ENCODE results near the gene JAZF1.
"Not testable (repeated sequence)": the region's sequence is repeated elsewhere in the genome, so short reads cannot be mapped to it uniquely, and the experiment has no call there.

JAZF1 gene

DNA sequence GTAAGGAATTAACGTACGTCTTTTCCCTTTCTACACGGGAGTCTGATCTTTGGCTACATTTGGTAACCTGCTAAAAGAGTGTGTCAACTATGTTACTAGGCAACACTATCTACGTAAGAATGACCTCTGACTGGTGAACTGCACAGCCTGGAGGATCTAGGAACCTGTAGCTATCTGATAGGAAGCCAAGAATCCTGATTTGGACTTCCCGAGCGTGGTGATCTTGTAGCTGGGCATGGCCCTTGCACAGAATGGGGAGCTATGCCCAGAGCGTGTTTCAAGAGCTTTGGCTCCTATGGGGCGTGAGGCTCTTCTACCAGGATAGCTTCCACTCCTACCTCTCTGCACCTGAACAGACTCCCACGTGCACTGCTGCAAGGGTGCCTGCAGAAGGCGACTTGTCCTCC lies 283.2 kb downstream of the JAZF1 start:
- DNase-seq = no peak

DNA sequence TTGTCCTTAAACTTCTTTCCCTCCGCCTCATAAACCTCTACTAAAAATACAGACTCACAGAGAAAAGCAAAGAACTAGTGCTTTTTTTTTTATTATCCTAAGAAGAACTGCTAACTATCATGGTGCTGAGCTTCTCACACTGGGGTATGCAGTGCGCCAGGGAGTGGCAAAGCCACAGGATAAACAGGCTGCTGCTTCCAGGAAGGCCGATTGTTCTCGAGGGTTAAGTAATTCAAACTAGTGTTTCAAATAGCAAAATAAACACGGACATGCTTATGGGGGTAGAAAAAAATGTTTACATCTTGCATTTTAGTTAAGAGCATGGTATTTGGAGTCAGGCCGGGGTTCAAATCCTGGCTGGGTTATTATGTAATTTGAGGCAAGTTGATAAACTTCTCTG lies 283.6 kb downstream of the JAZF1 start:
- no peak for DNase-seq

DNA sequence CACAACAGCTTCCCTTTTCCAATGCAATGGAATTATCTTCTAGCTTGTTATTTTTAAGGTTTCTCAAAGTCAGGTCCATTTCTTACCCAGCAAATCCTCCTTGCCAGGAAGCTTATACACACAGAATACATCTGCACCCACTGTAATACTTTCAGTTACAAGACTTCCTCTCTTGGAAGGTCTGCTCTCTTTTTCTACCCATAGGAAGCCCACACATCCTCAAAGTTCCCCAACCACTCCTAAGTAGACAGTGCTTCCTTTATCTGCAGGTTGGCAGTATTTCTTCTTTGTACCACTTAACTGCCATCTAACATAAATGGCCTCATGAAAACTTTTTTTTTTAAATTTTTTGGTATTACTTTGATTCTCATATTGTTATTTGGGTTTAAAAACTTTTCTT lies 285.0 kb downstream of the JAZF1 start:
- DNase-seq = no peak

DNA sequence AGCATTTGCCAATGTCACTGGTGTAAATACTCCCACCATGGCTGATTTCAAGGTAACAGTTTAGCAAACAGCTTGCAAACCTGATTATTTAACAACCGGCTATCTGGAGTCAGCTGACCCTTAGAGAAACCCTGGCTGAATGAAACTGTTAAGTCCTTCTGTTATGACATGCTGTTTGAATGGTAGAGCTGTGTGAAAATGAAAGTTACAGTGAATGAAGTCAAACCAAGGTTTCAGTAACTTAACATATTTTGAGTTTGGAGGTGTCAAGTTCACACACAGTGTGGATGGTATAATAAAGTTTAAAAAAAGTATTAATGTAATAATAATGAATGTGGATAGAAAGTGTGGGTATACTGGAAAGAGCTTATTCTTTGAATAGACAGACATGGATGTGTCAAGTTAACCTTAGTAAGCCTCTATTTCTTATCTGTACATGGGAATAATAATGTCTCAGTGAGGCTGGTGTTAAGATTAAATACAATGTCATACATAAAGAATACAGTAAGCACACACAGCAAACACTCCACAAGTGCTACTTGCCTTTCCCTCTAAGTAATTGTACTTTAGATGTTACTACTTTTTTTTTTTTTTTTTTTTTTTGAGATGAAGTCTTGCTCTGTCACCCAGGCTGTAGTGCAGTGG lies 290.3 kb downstream of the JAZF1 start:
- DNase-seq = no peak

DNA sequence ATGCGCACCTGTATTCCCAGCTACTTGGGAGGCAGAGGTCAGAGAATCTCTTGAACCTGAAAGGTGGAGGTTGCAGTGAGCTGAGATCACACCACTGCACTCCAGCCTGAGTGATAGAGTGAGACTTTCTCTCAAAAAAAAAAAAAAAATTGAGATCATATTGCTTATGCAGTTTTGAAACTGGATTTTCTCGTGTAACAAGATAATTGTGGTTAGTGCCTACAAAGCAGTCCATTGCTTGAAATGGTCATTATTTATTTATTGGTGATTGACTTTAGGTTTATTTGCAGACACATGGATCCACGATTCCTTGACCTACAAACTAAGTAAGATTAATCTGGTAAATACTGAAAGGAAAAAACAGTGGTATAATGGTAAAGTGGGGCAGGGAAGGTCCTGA lies 290.8 kb downstream of the JAZF1 start:
- DNase-seq = no peak

DNA sequence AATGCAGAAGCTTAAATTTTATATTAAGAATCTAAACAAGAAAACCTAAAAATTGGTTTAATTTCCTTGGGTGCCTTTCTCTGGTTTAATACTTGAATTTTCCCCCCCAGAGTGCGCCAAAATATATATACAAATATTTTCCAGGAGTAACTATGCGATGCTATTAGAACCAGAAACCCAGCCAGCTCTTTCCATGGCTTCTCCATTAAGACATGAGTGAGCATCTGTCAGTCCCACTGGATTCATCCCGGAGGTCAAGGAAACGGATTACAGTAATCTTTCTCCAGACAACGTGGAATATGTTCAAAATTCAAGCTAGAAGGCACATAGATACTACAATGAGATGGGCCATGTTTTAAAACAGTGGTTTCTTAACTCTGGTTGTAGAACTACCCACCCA lies 291.9 kb downstream of the JAZF1 start:
- no peak for DNase-seq

DNA sequence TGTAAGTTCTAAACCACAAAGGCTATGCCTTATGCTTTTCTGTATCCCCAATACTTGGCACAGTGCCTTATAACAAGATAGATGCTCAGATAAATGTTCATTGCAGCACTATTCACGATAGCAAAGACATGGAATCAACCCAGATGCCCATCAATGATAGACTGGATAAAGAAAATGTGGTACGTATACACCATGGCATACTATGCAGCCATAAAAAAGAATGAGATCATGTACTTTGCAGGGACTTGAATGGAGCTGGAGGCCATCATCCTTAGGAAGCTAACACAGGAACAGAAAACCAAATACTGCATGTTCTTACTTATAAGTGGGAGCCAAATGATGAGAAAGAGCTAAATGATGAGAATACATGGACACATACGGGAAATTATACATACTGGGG lies 293.9 kb downstream of the JAZF1 start:
- DNase-seq = not testable (repeated sequence)

DNA sequence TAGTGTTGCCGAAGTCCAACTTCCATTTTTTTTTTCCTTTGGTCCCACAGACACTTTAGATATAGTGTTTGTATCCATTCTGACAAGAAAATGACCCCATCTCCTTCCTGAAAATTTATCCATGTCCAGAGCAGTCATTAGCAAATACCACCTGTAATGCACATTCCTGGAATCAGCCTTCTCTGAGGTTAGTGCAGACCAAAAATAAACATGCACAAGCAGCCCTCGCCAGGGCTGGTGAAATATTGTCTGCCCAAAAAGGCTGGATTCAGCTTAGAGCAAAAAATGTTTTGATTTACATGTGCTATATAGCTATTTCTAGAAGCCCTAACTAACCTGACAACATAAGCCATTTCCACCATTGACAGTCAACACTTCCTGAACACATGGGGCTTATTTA lies 294.9 kb downstream of the JAZF1 start:
- DNase-seq = no peak

DNA sequence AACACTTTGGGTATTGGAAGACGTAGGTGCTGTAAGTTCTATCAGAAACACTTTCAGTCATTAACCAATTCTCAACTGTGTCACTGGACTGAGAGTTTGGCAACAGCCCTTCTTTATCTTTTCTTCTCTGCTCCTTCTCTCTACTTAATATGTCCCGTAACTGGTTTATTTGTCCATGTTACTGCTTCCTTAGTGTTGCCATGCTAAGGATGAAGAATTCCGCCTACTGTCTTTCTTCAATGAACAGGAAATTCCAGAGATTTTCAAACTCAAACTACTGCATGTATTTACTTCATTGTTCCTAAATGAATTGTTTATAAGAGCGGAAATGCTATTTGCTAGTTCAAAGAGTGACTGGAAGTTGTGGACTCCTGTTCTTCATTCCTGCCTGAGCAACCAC lies 296.9 kb downstream of the JAZF1 start:
- no peak for DNase-seq

DNA sequence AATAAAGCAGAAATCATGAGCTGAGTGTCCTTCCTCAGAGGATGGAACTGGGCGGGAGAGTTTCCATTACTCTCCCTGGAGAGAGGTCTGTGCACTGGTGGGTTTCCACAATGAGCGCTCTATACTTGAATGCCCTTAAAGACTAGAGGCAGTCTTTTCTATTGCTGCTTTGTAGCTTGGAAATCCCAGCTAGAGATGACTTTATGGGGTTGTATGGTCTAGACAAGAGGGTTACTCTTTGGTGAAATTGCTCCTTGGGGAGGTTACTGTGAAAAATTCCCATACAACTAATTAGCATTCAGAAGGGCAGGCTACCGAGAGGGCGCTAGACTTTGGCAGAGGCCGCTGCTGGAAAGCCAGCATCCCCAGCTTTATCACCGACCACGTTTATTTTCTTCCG lies 303.8 kb downstream of the JAZF1 start:
- DNase-seq = no peak

DNA sequence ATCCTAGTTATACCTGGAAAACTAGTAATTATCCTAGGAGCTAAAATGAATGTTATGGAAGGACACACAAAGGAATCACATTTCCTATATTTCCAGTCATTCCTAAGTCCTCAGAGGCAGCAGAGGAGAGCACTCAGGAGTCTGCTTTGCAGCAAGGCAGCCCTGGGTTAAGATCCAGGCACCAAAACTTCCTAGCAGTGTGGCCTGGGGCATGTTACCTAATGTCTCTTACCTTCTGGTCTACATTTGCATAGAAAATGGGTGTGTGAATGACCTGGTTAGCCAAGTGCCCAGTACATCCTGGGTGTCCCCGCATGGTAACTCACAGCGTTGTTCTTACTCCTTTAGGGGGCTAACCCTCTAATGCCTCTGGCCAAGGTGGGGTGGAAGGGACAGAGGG lies 304.8 kb downstream of the JAZF1 start:
- no peak for DNase-seq

DNA sequence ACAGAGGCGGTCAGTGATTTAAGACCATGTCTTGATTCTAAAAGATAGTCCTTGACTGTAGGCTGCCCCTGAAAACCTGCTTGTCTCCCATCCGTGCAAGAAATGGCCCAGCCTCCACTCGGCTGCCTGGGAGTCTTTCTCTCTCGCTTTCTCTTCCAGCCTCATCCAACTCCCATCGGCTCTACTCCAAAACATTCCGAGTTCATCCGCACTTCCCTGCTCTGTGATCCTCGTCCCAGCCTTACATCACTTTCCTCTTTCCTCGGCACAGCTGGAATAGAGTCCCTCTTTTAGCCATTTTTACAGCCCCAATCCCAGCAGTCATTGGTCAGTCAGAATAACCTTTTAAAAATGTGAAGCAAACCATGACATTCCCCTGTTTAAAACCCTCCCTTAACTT lies 305.5 kb downstream of the JAZF1 start:
- no peak for DNase-seq

DNA sequence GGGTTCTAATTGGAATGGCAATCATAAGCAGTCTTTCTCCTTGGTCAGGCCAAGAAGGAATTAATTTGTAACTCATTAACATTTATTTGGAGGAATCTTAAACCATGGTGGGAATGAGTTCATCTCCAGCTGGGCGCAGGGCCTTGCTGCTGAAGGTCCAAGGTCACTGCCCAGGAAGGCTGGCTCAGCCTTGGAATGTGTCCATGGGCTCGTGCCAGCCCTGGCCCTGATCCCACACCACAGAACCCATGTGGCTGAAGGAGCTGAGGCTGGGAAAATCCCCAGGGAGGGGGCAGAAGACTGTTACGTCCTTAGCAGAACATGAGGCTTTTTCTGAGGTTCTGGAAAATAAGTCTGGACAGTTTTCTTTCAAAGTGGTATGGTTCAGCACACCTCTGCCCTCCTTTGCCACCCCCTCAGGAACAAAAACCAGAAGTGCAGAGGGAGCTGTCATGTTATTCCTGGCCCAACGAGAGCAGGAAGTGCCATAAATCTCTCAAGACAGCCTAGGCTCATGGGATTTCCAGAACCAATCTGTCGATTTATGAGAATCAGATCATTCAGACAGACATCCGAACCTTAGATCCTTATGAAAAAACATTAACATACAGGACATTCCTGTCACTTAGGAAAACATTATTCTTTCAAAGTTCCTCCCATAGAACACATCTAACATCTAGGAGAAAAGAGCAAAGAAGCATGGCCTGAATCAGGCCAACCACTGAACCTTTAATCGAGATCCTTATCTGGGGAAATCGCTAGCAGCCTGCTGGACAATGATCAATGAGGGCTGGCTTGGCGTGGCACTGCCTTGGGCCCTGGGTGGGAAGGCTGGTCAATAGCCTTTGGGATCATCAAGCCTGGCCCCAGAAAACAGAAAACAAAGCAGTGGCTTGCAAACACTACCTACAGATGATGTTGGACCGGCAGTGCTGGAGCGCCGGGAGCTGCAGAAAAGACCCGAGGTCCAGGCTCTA lies 306.3 kb downstream of the JAZF1 start:
- DNase-seq = no peak

DNA sequence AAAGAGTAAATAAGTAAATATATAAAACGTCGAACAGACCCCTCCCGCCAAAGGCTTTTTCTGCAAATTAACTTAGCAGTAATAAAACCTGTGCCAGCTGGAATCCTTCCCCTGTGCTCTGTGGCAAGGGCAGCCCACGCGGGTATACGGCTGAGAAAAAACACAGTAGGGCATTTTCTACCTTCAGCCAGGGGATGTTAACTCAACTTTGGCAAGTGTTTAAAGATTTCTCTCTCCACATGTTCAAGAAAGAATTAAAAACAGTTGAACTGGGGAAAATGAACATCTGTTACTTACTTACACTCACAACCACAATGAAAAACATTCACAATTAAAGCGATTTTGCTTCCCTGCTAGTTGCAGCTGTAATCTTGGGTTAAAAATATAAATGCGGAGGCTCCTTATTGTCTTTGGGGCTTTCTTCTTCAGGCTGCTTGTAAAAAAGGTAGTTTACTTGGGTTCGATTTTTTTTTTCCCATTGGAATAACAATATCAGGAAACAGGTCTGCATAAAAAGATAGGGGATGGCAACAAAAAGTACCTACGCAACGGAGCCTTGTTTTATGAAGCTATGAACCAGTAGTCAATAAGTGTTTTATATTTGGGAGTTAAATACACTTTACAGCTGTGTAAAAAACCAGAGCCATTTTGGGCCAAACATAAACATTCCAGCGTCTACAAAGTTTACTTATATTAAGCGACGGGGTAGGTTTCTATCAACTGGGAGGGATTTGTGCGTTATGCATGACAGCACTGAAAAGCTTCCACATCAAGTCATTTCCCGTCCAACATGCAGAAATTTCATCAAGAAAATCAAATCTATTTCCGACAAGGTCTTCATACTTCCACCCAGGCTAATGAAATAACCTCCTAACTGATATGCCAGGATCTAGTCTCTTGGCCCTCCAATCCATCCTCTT lies 308.0 kb downstream of the JAZF1 start:
- no peak for DNase-seq

DNA sequence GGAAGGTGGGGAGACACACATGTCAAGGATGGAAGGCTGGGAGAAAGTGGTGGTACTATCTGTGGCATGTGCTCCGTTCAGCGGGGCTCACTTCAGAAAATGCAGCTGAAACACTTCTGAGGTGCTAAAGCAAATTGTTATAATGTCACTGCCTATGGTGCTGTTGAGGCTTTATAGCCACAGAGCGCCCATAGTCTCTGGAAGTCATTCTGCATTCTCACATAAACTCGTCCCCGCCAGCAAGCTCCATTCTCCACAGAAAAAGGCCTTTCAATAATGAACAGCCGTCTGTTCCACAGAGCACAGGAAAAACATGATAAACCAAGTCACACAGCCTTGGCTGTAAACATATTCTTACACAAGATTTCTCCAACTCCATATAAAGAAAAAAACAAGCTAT lies 308.7 kb downstream of the JAZF1 start:
- no peak for DNase-seq

DNA sequence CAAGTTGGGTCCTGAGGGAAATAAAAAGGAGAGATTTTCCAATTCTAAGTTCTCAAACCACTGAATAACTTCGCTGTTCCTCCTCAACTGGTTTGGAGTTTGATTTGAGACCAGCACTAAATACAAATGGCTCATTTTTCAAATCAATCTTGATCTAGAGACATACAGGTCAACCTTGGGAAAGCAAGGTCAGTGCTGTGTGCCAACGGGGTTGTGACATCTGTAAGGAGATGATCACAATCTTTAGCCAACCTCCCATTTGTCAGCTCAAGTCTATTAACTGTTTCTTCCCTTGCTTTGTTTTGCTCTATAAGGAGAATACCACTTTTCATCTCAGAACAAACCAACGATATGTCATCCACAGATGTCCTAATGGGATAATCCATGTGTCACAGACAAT lies 309.5 kb downstream of the JAZF1 start:
- DNase-seq = no peak

DNA sequence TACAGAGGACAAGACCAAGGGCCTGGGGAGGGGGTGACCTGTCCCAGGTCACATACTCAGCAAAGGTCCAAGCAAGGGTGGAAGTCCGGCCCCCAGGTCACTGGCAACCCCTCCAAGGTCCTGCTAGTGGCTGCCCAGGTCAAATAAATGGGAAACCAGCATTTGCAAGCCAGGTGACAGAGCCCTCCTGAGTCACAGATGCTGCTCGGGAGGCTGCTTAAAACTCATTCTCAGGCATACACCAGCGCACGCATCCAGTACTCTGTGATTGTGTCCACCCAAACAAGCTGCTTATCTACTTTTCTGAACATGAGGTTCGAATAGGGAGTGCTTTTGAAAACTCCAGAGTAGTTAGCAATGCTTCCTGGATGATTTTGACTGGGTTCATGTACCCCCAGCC lies 310.0 kb downstream of the JAZF1 start:
- DNase-seq = no peak

DNA sequence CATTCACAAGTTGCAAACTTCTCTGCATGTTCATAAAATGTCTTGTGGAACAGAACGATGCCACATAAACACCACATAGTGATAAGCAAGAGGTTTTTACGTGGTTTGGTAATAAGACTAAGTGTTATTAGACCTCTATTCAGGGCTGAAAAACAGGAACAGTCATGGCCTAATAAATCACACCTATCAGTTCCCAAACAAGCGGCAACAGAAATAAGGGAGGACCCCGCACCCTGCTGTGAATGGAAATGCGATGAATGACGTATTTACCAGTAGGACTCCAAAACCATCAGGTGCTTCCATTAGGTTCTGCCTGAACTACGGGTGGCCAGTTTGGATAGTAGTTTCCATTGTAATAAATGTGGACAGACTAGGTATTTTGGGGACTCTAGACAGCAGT lies 311.5 kb downstream of the JAZF1 start:
- DNase-seq = no peak

DNA sequence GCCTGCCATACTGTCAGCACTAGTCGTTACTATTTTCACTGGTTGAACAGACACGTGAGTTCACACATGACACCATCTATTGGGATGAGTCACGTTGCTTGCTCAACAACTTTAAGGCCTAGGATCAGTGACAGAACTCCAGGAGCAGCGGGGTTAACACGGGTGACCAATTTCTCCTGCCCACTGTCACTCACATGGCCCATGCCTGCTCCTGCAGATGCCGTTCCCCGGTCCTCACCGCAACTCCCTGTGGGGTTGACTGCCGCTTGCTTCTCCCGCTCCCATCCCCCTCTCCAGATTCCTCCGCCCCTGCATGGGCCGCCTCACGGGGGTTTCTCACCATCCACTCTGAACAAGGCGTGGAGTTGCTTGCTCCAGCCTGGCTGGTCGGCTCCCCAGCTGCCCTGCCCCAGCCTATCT lies 312.5 kb downstream of the JAZF1 start:
- DNase-seq = no peak

DNA sequence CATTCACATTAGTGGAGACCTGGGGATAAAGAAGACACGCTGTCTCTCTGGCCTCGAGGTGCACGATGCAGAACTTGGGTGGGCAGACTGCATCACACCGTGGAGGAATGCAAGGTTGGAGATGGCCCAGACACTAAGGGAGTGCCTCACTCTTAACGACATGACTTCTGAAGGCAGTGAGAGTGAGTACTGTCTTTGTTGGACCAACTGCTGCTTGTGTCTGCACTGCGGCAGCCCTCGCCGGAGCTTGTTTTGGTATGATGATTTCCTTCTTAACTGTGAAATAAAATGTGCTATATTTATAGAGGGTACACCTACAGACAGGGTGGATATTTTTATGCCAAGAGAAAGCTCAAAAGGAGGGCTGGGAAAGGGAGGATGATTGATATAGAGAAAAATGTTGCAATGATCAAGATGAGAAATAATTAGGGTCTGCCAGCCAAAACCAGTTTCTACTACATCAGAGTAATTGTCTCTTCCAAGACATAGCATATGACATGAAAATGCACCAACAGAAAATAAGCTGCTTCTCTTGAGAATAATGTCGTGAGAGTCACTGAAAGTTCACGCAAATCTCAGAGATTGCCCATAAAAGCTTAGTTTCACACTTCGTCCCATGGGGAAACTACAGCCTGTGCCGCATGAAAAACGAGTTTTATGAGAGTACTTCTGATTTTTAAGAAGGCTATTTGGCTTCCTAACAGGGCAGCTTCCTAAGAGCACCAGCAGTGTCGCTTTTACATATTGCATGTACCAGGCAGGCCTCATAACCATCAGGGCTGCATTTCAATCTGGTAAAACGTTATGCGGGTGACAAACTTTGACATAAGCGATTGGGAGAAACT lies 313.5 kb downstream of the JAZF1 start:
- DNase-seq = no peak

DNA sequence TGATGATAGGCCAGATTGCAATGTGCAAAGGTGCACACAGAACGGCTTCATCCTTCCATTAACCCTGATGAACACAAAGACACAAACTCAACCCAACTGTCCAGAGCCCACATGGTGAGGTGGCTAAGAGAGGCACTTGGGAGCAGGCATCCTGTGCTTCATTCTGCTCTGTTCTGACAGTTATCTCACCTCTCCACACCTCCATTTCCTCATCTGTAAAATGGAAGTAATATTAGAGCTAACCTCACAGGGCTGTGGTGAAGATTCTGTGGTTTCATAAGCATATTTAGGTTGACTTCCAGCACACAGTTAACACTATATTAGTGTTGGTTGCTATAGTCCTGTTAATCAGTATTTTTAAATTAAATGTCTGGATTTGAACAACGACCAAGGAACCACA lies 314.3 kb downstream of the JAZF1 start:
- no peak for DNase-seq

DNA sequence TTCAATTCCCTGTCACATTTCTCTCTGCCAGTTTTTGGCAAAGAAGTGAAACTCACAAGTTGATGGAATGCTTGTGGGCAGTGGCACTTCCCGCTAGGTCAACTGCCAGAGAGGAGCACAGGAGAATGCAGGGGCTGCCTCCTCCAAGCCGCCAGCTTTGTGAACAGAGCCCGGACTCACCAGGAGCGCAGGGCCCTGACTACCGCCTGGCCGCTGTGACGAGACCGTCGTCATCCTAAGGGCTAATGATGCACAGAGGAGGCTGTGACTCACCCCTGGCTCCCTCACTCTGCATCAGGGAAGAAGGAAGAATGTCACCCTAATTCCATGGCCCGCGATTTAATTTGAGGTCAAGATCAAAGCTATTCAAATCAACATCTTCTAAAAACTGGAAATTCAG lies 316.7 kb downstream of the JAZF1 start:
- no peak for DNase-seq

Data from NCI-H345 (cell line).